Calu3 (cell line): ENCODE data around the gene CRTAC1. TPM values are rescaled to one million over a fixed set of nuclear protein-coding genes. Genes with fewer than 3 reads are reported as not detected.
A peak's percentile ranks its signal among the peaks of the same experiment; 100 is the strongest.

Experiments used
- BruUV-seq: library from RNA; stranded (reverse); fragments of 400-500 nt; replicated peaks from 2 replicates; lab custom pipeline; 2021; lab: Mats Ljungman, UMichigan
- CTCF ChIA-PET: fragments of 300-600 bp; sonication (Branson Sonifier 250); formaldehyde crosslinking; loops from one replicate; lab custom pipeline; 2022; ENCODE audit warnings: antibody characterized with exemption; lab: Charles Lee
- DNase-seq: peaks from one replicate; pipeline ENCODE4 v3.0.0; 2022
- H3K27ac Mint-ChIP-seq: one replicate; pipeline ENCODE4 v1.8.0; 2022; ENCODE audit warnings: mixed read lengths; ENCODE audit not compliant: unreplicated experiment
- H3K27me3 Mint-ChIP-seq: one replicate; pipeline ENCODE4 v1.8.0; 2022; ENCODE audit warnings: mixed read lengths; ENCODE audit not compliant: unreplicated experiment
- H3K36me3 Mint-ChIP-seq: one replicate; pipeline ENCODE4 v1.8.0; 2022; ENCODE audit warnings: mild to moderate bottlenecking, moderate library complexity, mixed read lengths; ENCODE audit not compliant: insufficient read depth, unreplicated experiment
- H3K4me1 Mint-ChIP-seq: one replicate; pipeline ENCODE4 v1.8.0; 2022; ENCODE audit warnings: mild to moderate bottlenecking, low read depth, mixed read lengths; ENCODE audit not compliant: unreplicated experiment
- H3K4me3 Mint-ChIP-seq: one replicate; pipeline ENCODE4 v1.8.0; 2022; ENCODE audit warnings: mild to moderate bottlenecking, low read depth, moderate library complexity, mixed read lengths; ENCODE audit not compliant: unreplicated experiment
- H3K9me3 Mint-ChIP-seq: one replicate; pipeline ENCODE4 v1.8.0; 2022; ENCODE audit warnings: low read depth, mixed read lengths; ENCODE audit not compliant: unreplicated experiment
- intact Hi-C: fragments of 100-400 bp; cut with micrococcal nuclease; formaldehyde crosslinking; loops from one replicate; pipeline ENCODE4 v1.10.0; 2022; ENCODE audit not compliant: unreplicated experiment
- total RNA-seq: library from RNA; stranded (reverse); gene quantifications from 2 replicates; pipeline ENCODE4 v1.2.3, GENCODE V29; 2022
- TF ChIP-seq, protein P1 (sequence below): fragments of 200-600 bp; IDR thresholded peaks from one replicate; pipeline ENCODE4 v1.8.0; 2022; ENCODE audit warnings: antibody characterized with exemption; ENCODE audit not compliant: unreplicated experiment

CRTAC1 gene
- total RNA-seq, 1 experiment from 2014 or later: not detected

DNA sequence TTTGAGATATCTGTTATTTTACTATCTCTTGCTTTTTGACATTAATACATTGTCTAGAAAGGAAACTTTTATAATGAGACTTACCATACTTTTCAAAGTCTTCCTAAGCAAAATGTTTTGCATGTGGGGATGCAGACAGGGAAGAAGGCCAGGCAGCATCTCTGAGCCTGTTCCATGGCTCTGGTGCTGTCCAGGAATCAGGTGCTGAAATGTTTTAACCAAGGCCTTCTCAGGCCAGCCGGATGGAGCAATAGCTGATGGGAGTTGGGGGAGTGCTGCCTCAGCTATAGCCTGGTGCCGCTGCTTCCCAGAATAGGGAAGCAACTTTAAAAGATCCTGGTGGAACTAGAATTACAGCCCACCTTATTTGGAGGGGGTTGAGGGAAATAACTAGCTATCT lies 38.5 kb downstream of the CRTAC1 start:
- no peak overlapping the region for H3K4me3 Mint-ChIP-seq
- H3K36me3 Mint-ChIP-seq: no peaks in the 10 kb centered on the region
- CTCF ChIA-PET: no interaction called here
- intact Hi-C loops: no loop called here
- no peaks in the 10 kb centered on the region for H3K9me3 Mint-ChIP-seq
- H3K27ac Mint-ChIP-seq: no peak overlapping the region
- H3K4me1 Mint-ChIP-seq: no peaks in the 10 kb centered on the region
- H3K27me3 Mint-ChIP-seq: peaks cover 61% of the 10 kb centered on the region
- TF ChIP-seq, protein P1, sequence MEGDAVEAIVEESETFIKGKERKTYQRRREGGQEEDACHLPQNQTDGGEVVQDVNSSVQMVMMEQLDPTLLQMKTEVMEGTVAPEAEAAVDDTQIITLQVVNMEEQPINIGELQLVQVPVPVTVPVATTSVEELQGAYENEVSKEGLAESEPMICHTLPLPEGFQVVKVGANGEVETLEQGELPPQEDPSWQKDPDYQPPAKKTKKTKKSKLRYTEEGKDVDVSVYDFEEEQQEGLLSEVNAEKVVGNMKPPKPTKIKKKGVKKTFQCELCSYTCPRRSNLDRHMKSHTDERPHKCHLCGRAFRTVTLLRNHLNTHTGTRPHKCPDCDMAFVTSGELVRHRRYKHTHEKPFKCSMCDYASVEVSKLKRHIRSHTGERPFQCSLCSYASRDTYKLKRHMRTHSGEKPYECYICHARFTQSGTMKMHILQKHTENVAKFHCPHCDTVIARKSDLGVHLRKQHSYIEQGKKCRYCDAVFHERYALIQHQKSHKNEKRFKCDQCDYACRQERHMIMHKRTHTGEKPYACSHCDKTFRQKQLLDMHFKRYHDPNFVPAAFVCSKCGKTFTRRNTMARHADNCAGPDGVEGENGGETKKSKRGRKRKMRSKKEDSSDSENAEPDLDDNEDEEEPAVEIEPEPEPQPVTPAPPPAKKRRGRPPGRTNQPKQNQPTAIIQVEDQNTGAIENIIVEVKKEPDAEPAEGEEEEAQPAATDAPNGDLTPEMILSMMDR: no peak
- peak; percentile 7 for DNase-seq
- BruUV-seq: no TSS peak

DNA sequence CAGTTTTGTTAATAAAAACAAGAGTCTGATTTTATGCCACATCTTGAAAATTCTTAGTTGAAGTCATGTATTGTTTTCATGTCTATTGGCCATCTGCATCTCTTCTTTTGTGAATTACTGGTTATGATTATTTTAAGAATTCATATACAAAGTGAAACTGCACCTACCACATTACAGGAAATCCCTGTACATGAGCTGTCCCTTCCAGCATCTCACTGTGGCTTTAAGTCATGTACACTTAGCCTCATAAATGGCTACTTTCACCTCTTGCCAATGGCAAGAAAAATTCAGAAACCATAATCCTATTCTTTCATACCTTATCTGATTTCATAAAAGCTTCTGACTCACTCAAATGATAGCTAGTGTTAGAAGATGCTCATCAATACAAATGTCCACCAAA lies 48.6 kb downstream of the CRTAC1 start:
- intact Hi-C loops: no loop called here
- Mint-ChIP-seq H3K4me3 (no peak overlapping the region), H3K27ac (no peak overlapping the region), H3K9me3 (no peaks in the 10 kb centered on the region), H3K27me3 (peaks cover 95% of the 10 kb centered on the region), H3K36me3 (no peaks in the 10 kb centered on the region), H3K4me1 (no peaks in the 10 kb centered on the region)
- TF ChIP-seq, protein P1: no peak
- BruUV-seq: no TSS peak
- CTCF ChIA-PET: no interaction called here
- no peak for DNase-seq

DNA sequence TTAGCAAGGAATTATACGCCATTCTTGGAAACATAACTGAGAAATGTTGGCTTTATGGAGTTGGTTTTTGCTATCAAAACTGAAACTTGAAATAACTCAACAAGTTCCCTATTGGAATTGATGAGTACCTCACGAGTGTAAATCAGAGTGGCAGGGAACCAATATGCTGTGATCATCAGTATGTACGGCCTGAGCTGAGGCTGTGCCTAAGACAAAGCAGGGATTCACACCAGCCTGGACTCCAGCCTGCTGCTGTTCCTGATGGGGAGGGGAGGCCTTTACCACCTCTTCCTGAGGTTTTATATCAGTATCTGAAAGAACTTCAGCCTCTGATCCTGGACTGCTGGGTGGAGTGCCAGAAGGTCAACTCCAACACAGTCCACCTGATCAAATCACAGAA lies 52.7 kb downstream of the CRTAC1 start:
- H3K27me3 Mint-ChIP-seq: peaks cover 88% of the 10 kb centered on the region
- no peak overlapping the region for H3K27ac Mint-ChIP-seq
- TF ChIP-seq, protein P1: no peak
- CTCF ChIA-PET: no interaction called here
- no peak overlapping the region for H3K4me3 Mint-ChIP-seq
- no TSS peak for BruUV-seq
- intact Hi-C loops: no loop called here
- H3K36me3 Mint-ChIP-seq: no peaks in the 10 kb centered on the region
- no peak for DNase-seq
- no peaks in the 10 kb centered on the region for H3K9me3 Mint-ChIP-seq
- H3K4me1 Mint-ChIP-seq: no peaks in the 10 kb centered on the region

DNA sequence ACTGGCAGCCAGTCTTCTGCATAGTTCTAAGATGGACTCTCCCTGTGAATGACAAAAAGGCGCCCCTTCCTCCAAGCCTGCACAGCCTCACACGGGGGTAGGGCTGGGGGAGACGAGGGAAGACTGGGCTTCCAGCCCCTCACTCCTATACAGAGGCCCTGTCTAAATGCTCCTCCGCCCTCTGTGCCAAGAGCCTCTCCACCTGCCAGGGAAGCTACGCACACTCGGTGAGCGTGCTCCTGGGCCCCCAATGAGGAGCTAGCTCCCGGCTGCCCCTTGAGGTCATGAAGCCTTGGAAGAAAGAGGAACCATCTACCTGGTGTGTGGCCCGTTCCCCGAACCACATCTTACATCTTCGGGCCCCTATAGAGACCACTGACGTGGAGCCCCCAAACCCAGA lies 54.8 kb downstream of the CRTAC1 start:
- TF ChIP-seq, protein P1: no peak
- CTCF ChIA-PET: no interaction called here
- H3K9me3 Mint-ChIP-seq: no peaks in the 10 kb centered on the region
- H3K4me3 Mint-ChIP-seq: no peak overlapping the region
- intact Hi-C loops: no loop called here
- H3K4me1 Mint-ChIP-seq: no peaks in the 10 kb centered on the region
- H3K27ac Mint-ChIP-seq: no peak overlapping the region
- no peak for DNase-seq
- no peaks in the 10 kb centered on the region for H3K36me3 Mint-ChIP-seq
- no TSS peak for BruUV-seq
- H3K27me3 Mint-ChIP-seq: peaks cover 88% of the 10 kb centered on the region
